Panc1 (cell line): Measurements from ENCODE around the gene DOK7. TPM values are rescaled to one million over a fixed set of nuclear protein-coding genes. Genes with fewer than 3 reads are reported as not detected.

Experiments
- ATAC-seq: fragments of 200-7000 bp; cut with Tn5 transposase; 2 replicates; pipeline ENCODE4 v1.9.1; 2020; ENCODE audit warnings: mild to moderate bottlenecking, moderate library complexity
- BruUV-seq: library from RNA; stranded (reverse); fragments of 400-500 nt; replicated peaks from 2 replicates; lab custom pipeline; 2021; lab: Mats Ljungman, UMichigan
- CTCF ChIA-PET: fragments of 300-600 bp; sonication (Branson Sonifier 250); formaldehyde crosslinking; loops from one replicate; lab custom pipeline; 2022; ENCODE audit warnings: antibody characterized with exemption; lab: Charles Lee
- POLR2A ChIA-PET: fragments of 300-600 bp; sonication (Branson Sonifier 250); formaldehyde crosslinking; loops from one replicate; lab custom pipeline; 2022; ENCODE audit warnings: antibody characterized with exemption; lab: Charles Lee
- DNase-seq: peaks from one replicate; pipeline ENCODE4 v3.0.0-alpha.2; 2010; ENCODE audit warnings: low read depth, low spot score
- H3K27ac ChIP-seq: 2 replicates; pipeline ENCODE4 v1.5.1; 2011; ENCODE audit warnings: mild to moderate bottlenecking, low read length, inconsistent platforms
- H3K27me3 ChIP-seq: fragments of 200-500 bp; sonication (Bioruptor generic); 2 replicates; pipeline ENCODE4 v1.6.0; 2014; ENCODE audit warnings: low read length, inconsistent platforms; ENCODE audit not compliant: control insufficient read depth, insufficient read depth
- H3K36me3 ChIP-seq: fragments of 200-500 bp; sonication (Bioruptor generic); 2 replicates; pipeline ENCODE4 v1.5.1; 2014; ENCODE audit warnings: inconsistent platforms, mild to moderate bottlenecking, low read length, moderate library complexity; ENCODE audit not compliant: control insufficient read depth, insufficient read depth
- H3K4me1 ChIP-seq: 2 replicates; pipeline ENCODE4 v1.5.1; 2011; ENCODE audit warnings: inconsistent platforms, mild to moderate bottlenecking, low read length, moderate library complexity; ENCODE audit not compliant: control insufficient read depth, insufficient read depth
- H3K4me3 ChIP-seq, 2 experiments: 2 replicates each; pipeline ENCODE4 v1.5.1; 2011 to 2012; ENCODE audit warnings: low read depth in 2 of 2, low read length in 2 of 2, mild to moderate bottlenecking in 2 of 2, inconsistent platforms in 1 of 2, moderate library complexity in 1 of 2
- H3K9me3 ChIP-seq: fragments of 200-500 bp; sonication (Bioruptor generic); 2 replicates; pipeline ENCODE4 v1.5.1; 2014; ENCODE audit warnings: low read depth, mild to moderate bottlenecking, inconsistent platforms, low read length, moderate library complexity; ENCODE audit not compliant: control insufficient read depth, insufficient read depth
- POLR2AphosphoS5 ChIP-seq: IDR thresholded peaks from 2 replicates; pipeline ENCODE4 v1.6.1; 2012; ENCODE audit warnings: mild to moderate bottlenecking, low read depth, low read length, moderate library complexity
- SIN3A ChIP-seq: IDR thresholded peaks from 2 replicates; pipeline ENCODE4 v1.6.1; 2012; ENCODE audit warnings: low read depth, mild to moderate bottlenecking, low read length, moderate library complexity, borderline replicate concordance; ENCODE audit not compliant: insufficient read depth
- TCF7L2 ChIP-seq: IDR thresholded peaks from 2 replicates; pipeline ENCODE4 v1.6.1; 2011; ENCODE audit warnings: mild to moderate bottlenecking, low read depth, low read length, inconsistent platforms
- in situ Hi-C: cut with HindIII; loops from 2 replicates; pipeline ENCODE4 v1.10.0; 2016; ENCODE audit warnings: low sequenced_read_pairs, low pct_unique_long_range_greater_than_20kb
- intact Hi-C: fragments of 100-400 bp; cut with micrococcal nuclease; formaldehyde crosslinking; loops from one replicate; pipeline ENCODE4 v1.10.0; 2022; ENCODE audit not compliant: unreplicated experiment
- total RNA-seq: library from RNA; stranded (reverse); gene quantifications from one replicate; pipeline ENCODE4 v1.2.1, GENCODE V29; 2021; ENCODE audit not compliant: unreplicated experiment
- TF ChIP-seq, protein P1 (sequence below), 2 experiments: IDR thresholded peaks; 2 replicates each; pipeline ENCODE4 v1.6.1; 2011 to 2012; ENCODE audit warnings: low read depth in 2 of 2, control low read depth in 1 of 2, low read length in 1 of 2, mild to moderate bottlenecking in 1 of 2, moderate library complexity in 1 of 2; ENCODE audit not compliant: insufficient read depth in 1 of 2
- TF ChIP-seq, protein P2 (sequence below): fragments of 450-650 bp; IDR thresholded peaks from 2 replicates; pipeline ENCODE4 v1.5.1; 2017; ENCODE audit warnings: mild to moderate bottlenecking

The DOK7 gene
- total RNA-seq, 1 experiment from 2014 or later, result 2.4 TPM

DNA sequence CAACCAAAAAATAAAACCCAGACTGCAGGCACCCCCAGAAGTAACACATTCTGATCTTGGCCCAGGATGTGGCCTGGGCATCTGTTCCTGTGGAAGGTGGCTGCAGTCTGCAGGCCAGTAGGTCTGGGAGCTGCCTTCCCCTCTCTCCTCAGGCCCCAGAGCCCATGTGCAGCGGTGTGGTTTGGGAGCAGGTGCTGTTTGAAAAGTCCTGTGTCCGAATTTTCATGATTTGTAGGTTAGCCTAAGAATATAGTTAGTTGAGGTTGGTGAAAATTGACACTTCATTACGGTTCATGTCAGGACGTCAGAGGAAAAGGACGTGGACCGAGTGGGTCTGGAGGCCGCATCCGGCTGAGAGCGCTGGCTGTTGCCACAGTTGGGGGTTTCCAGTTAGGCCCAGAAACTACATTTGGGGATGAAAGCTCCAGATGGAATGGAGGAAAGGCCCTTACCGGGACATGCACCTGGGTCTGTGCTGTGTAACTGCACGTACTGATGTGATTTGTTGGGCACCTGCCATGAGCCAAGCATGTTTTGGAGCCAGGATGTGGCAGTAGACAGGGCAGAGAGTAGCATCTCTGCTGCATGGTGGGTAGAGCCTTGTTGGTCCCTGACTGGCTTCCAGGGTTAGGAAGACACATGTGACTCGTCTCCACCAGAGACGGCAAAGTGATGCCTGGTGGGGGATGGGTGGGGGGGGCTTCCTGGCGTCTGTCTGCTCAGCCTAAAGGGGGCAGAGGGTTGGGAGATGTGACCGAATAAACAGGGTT lies 43.1 kb upstream of the DOK7 start:
- DNase-seq (no peak), ATAC-seq (no peak)
- Histone ChIP-seq H3K4me1 (no peaks in the 10 kb centered on the region), H3K27me3 (no peaks in the 10 kb centered on the region), H3K27ac (no peak overlapping the region), H3K4me3 (no peak overlapping the region), H3K9me3 (no peaks in the 10 kb centered on the region), H3K36me3 (no peaks in the 10 kb centered on the region)
- intact Hi-C loops (no loop called here), in situ Hi-C loops (no loop called here)
- TF ChIP-seq SIN3A (no peak), TCF7L2 (no peak), POLR2AphosphoS5 (no peak)
- TF ChIP-seq, protein P1, sequence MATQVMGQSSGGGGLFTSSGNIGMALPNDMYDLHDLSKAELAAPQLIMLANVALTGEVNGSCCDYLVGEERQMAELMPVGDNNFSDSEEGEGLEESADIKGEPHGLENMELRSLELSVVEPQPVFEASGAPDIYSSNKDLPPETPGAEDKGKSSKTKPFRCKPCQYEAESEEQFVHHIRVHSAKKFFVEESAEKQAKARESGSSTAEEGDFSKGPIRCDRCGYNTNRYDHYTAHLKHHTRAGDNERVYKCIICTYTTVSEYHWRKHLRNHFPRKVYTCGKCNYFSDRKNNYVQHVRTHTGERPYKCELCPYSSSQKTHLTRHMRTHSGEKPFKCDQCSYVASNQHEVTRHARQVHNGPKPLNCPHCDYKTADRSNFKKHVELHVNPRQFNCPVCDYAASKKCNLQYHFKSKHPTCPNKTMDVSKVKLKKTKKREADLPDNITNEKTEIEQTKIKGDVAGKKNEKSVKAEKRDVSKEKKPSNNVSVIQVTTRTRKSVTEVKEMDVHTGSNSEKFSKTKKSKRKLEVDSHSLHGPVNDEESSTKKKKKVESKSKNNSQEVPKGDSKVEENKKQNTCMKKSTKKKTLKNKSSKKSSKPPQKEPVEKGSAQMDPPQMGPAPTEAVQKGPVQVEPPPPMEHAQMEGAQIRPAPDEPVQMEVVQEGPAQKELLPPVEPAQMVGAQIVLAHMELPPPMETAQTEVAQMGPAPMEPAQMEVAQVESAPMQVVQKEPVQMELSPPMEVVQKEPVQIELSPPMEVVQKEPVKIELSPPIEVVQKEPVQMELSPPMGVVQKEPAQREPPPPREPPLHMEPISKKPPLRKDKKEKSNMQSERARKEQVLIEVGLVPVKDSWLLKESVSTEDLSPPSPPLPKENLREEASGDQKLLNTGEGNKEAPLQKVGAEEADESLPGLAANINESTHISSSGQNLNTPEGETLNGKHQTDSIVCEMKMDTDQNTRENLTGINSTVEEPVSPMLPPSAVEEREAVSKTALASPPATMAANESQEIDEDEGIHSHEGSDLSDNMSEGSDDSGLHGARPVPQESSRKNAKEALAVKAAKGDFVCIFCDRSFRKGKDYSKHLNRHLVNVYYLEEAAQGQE (IDR thresholded peaks at IDR 0.05; ENCODE audit: insufficient read depth in 1 of 2, low read depth in 2 of 2, low read length in 1 of 2), result no peak
- TF ChIP-seq, protein P2, sequence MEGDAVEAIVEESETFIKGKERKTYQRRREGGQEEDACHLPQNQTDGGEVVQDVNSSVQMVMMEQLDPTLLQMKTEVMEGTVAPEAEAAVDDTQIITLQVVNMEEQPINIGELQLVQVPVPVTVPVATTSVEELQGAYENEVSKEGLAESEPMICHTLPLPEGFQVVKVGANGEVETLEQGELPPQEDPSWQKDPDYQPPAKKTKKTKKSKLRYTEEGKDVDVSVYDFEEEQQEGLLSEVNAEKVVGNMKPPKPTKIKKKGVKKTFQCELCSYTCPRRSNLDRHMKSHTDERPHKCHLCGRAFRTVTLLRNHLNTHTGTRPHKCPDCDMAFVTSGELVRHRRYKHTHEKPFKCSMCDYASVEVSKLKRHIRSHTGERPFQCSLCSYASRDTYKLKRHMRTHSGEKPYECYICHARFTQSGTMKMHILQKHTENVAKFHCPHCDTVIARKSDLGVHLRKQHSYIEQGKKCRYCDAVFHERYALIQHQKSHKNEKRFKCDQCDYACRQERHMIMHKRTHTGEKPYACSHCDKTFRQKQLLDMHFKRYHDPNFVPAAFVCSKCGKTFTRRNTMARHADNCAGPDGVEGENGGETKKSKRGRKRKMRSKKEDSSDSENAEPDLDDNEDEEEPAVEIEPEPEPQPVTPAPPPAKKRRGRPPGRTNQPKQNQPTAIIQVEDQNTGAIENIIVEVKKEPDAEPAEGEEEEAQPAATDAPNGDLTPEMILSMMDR, result no peak
- BruUV-seq, result no TSS peak
- ChIA-PET CTCF (interaction anchor here (0.8 kb wide), 1 partner anchor 27 kb away, joined by 6 read pairs; no protein-coding TSS in a partner anchor), POLR2A (no interaction called here)

DNA sequence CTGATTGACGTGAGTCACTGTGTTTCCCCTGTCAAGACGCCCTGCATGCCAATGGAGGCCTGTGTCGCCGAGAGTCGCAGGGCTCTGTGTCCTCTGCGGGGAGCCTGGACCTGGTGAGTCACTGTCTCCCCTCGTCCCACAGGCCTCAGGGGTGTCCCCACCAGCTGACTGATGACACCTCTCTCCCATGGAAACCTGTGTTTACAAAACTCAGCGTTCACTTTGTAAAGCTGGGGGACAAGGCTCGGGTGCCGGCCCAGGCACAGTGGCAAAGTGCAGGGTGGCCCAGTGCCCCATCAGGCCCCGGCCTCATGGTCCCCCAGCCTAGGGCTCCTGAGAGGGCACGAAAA lies 42.5 kb upstream of the DOK7 start:
- DNase-seq (no peak), ATAC-seq (no peak)
- Histone ChIP-seq H3K36me3 (no peaks in the 10 kb centered on the region), H3K4me1 (no peaks in the 10 kb centered on the region), H3K9me3 (no peaks in the 10 kb centered on the region), H3K4me3 (no peak overlapping the region), H3K27ac (no peak overlapping the region), H3K27me3 (no peaks in the 10 kb centered on the region)
- TF ChIP-seq TCF7L2, result no peak
- TF ChIP-seq, protein P1 (IDR thresholded peaks at IDR 0.05; ENCODE audit: insufficient read depth in 1 of 2, low read depth in 2 of 2, low read length in 1 of 2), result no peak
- no peak for TF ChIP-seq SIN3A
- TF ChIP-seq, protein P2, result no peak
- no peak for TF ChIP-seq POLR2AphosphoS5
- ChIA-PET POLR2A (no interaction called here), CTCF (no interaction called here)
- BruUV-seq, result no TSS peak
- in situ Hi-C loops, result no loop called here
- intact Hi-C loops, result no loop called here
